NOMO-1 (cell line): ENCODE results near the gene NUCKS1.

Source experiments
- DNase-seq, 2 experiments: peaks; one replicate each; lab custom pipeline; 2025; ENCODE audit not compliant: unreplicated experiment in 2 of 2; lab: John Stamatoyannopoulos, UW

The NUCKS1 gene

DNA sequence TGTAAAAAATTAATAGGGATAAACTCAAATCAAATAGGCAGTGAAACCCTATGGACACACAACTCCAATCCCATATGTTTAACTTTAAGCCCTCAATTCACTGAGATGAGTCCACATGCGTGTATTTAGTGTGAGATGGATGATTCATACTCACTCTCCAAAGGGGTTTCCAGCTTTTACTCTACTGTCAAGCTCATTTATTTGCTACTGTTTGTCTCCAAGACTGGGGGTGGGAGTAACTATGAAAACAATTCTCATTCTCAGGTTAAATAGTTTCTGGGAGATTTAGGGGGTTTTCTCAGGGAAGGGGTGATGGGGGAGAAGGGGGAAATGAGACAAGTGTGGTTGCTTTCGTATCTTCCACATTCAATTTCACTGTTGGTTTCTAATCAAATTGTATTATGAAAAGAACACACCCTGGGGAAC is 22.6 kb upstream of the NUCKS1 start:
- DNase-seq, result no peak

DNA sequence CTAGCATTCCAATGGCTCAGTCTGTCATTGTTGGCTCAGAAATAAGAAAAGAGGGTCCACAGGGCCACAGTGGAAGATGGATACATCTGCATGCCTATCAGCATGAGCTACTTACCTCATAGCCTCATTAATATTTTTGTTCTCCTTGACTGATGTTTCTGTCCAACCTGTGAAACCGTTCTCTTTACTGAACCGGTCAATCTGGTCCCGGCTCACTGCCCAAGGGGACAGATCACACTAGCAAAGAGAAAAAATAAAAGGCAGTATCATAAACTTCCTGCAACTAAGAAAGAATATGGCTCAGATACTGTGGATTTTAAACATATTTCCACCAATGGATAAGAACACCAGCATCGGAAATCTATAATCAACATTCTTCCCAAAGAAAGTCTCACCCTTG is 20.6 kb upstream of the NUCKS1 start:
- DNase-seq, result no peak

DNA sequence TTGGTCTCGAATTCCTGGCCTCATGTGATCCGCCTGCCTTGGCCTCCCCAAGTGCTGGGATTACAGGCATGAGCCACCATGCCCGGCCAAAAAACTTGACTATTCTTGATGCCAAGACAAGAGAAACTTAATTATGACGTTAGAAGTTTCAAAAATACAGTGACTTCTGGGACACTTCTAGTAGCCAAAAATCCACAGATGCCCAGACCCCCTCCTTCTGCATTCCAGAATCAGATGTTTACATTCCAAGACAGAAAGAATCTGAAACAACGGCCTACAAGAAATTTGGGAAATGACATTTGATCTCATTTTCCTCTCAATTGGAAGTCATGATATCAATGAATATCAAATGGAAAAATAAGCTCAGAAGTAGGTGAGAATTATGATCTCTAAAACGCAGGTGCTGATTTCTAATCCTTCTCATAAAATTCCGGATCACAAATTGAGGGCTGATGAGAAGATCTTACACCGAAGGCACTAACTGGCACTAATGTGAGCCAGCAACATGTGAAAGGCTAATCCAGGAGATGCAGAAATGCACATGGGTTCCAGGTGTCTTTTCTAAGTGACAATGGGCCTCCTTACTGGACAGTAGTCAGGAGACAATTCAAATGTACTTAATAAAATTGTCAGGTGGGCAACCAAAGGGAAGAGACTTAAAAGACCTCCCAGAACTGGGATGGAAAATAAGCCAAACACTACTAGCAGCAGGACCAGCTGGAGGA is 19.8 kb upstream of the NUCKS1 start:
- DNase-seq, result no peak

DNA sequence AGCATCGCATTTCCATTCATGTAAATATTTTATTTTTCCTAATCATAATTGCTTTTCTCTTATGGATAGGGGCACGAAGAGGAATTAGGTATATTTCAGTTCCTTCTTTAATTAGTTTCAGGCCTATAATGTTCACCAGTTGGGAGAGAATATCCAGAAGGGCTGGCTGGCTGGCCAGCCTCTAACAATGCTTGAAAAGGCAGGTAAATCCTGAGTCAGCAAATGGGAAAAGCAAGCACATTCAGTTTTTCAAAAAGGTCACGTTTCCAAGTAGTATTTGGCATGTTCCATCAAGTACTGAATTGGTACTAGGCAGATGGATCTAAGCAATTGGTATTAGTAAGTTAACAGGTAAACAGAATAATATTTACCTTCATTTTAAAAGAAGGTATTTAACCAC is 17.3 kb upstream of the NUCKS1 start:
- no peak for DNase-seq

DNA sequence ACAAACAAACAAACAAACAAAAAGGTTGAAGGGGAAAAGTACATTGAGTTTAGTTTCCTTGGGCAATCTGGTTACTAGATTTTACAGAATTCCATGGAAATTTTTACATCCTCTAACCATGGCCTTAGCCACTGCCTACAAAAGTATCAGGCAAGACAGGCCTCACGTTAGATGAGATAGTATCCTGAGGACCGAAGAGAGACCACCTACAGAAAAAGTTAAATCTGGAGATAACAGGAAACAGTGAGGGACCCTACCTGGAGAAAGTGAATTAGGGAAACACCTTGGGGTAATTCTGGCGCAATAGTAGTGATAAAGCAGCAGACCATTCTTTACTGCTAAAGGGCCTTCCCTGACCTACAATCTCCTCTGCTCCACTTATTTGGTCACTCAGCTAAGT is 16.6 kb upstream of the NUCKS1 start:
- no peak for DNase-seq

DNA sequence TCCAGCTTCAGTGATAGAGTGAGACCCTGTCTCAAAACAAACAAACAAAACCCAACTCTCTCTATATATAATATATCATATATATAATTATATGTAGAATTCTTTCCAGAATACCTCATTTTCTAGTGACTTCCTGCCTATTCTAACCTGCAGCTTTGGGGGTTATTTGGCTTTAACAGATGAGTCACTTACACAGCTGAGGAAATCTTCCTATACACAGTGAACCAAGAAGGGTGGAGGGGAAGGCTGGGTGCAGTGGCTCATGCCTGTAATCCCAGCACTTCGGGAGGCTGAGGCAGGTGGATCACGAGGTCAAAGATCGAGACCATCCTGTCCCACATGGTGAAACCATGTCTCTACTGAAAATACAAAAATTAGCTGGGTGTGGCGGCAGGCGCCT is 16.1 kb upstream of the NUCKS1 start:
- no peak for DNase-seq

DNA sequence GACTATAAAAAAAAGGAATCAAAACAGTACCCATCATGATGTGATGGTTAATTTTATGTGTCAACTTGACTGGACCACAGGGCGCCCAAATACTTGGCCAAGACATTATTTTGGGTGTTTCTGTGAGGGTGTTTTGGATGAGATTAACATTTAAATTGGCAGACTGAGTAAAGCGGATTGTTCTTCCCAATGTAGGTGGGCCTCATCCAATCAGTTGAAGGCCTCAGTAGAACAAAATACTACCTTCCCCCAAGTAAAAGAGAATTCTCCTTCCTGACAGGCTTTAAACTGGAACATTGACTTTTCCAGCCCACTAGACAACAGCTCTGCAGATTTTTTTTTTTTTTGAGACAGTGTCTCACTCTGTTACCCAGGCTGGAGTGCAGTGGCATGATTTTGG is 14.6 kb upstream of the NUCKS1 start:
- DNase-seq, result no peak

DNA sequence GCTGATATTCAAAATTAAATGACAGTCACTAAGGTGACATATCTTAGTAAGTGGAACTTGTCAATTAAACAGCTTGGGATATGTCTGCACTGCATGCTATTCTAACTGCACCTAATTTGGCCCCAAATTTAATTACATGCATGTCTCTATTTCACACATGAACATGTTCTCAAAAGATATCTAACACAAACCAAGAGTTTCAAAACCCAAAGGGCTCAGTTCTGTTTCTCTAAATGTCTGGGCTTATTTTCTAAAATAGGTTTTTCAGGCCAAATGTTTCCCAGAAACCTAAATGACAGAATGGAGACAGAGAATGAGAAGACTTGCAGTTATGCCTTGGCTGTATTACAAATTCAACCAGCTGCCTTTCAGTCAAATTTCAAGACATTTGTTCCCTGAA is 14.0 kb upstream of the NUCKS1 start:
- no peak for DNase-seq

DNA sequence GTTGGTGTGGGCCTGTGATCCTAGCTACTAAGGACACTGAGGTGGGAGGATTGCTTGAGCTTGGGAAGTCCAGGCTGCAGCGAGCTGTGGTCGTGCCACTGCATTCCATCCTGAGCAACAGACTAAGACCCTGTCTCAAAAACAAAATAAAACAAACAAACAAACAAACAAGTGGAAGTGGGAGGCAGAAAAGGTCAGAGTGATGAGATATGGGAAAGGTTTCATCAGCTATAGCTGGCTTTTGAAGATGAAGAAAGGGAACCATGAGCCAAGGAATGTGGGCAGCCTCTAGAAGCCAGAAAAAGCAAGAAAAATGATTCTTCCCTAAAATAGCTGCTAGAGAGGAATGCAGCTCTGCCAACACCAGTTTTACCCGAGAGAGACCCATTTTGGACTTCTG is 10.6 kb upstream of the NUCKS1 start:
- no peak for DNase-seq

DNA sequence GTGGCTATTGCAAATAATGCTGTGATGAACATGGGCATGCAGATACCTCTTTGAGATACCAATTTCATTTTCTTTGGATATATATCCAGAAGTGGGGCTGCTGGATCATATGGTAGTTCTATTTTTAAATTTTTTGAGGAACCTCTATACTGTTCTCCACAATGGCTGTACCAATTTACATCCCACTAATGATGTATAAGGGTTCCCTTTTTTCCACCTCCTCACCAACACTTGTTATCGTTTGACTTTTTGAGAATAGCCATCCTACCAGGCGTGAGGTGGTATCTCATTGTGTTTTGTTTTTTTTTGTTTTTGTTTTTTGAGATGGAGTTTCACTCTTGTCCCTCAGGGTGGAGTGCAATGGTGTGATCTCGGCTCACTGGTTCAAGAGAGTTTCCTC is 6.6 kb upstream of the NUCKS1 start:
- no peak for DNase-seq

DNA sequence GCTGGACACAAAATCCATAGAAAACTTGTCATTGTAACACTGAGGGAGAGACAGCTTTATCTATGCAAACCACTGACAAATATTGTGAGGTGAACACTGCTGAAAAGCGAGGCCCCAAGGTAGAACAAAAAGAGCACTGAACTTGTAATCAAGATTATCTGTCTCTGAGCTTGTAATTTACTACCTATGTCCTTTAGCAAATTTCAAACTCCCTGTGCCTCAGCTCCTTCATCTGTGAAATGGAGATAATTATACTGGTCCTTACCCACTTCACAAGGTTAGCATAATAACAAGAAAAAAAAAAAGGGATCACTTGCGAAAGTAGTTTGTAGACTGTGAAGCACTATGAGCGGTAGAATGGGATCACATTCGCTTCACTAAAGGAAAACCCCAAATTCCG is 4.9 kb upstream of the NUCKS1 start:
- DNase-seq, result no peak

DNA sequence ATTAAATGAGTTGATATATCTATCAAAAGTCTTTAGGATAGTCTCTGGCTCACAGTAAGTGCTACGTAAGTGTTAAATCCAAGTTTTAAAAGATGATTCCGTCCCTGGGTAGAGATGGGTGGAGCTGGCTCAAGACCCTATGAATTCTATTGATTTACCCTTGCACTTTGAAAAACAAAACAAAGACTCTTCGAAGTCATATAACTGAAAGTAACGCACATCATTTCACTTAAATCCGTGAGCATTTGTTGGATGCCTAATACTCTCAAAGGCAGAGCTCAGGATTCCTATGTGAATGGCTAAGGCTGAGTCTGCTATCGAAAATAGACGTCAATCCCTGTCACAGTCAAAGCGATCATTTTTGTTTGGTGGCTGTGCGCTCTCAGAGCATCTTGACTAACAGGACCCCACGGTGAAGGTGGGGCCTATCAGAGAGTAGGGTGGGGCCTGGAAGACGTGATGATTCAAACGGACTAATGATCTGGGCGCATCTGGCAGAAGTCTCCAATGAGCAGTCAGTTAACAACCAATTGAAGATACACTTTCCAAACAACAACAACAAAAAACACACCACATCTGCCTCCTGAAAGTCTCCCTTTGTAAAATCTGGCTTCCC is 1.2 kb upstream of the NUCKS1 start:
- no peak for DNase-seq

DNA sequence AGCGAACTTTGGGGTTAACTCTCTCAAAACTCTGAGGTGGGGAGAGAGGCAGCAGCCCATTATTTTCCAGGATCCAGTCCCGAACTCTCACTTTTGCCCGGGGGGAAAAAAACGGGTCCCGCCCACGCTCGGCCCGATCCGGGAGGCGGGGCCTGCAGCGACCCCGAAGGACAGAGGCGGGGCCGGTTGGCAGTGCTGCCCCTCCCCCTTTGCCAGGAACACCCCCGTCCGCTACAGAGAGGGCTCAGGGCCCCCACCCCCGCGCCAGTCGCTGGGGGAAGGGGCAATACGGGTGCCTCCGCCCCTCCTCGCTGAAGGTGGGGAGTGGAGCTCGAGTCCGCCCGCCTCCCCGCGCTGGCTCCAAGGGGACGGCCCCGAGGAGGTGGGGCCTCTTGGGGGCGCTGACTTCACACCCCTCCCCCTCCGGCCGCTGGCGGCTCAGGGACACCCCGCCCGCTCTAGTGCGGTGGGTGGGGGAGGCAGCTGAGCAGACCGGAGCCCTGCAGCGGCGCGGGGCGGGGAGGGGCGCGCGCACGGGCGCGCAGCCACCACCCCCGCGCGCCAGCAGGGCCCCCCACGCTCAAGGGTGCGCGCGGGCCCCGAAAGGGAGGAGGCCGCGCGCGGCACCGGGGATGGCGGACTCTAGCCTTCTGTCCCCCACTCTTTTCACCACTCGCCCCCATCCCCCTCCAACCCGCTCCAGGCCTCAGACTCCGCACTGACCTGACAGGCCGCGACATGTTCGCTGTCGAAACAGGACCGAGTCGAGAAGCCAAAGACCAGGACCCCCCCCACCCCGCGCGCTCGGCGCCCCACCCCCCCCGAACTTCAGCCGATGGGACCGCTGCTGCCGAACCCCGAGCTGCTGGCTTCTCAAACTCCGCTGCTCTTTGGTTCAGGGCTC is 496 bp downstream of the NUCKS1 start:
- DNase-seq, result peak; percentile 90 to 97

DNA sequence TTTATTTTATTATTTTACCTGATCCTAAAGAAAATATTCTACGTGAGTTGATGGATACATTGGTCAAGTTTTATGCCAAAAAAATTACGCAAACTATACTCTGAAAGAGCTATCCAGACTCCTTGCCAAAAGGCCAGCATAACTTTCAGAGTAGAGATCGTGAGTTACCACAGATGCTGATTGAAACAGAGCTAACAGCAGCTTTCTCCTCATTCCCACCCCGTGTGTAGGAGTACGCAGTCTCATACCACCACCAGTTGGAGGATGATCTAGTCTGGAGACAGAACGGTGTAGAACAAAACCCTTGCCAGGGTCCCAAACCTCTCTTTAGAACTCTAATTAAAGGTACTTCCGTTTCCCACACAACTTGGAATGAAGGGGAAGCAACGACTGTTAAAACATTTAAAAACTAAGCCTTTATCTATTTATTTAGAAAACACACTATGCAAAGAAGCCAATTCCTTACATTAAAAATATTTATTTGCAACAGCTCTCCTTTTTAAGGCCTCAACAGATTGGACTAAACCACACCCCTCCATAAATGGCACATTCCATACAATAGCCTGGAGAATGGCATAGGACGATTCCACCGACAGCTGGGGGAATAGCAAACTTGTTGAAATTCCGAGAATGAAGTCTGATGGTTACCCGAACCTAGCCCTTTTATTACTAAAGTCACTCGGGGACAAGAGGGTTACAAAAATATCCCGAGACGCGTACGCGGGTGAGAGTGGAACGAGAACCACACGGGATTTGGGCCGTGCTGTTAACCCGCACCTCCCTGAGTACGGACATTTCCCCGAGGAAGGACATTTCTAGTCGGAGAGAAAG is 1.4 kb downstream of the NUCKS1 start:
- DNase-seq, result peak; percentile 76 to 81

DNA sequence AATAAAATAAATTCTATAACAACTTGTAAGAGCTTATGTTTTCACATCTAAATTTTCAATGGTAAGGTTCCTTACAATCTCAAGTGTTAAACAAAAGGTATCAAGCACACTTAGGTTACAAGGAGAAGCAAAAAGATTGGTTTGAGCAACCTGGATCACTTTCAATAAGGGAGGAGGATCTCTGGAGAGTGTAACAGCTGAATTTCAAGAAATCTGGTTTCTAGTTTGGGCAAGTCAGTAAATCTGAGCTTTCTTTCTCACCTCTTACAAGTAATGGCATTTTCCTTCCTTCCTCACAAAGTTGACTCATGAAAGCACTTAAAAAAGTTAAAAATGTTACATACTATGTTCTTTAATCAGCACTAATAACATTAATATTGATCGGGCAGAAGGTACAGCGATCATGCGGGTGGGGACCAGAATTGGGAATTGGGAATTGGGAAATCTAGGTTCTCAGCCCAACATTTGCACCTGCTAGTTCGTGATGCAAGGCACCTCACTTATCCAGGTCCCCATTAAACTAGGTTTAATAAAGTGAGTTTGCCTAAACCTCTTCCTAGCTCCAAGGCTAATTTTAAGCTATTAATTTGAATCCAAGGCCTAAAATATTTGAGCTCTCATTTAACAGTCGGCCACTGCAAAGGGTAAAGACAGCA is 3.1 kb downstream of the NUCKS1 start:
- no peak for DNase-seq

DNA sequence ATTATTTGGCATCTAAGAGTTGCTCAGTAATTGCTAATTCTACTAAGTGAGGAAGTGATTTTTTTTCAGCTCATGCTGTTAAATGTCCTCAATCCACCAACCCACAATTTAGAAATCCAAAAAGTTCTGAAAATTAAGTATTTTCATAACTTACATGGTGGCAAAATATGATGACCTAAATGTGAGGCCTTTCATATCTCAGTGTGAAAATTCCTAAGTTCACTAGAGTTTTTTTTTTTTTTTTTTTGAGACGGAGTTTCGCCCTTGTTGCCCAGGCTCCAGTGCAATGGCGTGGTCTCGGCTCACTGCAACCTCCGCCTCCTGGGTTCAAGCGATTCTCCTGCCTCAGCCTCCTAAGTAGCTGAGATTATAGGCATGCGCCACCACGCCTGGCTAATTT is 5.6 kb downstream of the NUCKS1 start:
- DNase-seq, result no peak

DNA sequence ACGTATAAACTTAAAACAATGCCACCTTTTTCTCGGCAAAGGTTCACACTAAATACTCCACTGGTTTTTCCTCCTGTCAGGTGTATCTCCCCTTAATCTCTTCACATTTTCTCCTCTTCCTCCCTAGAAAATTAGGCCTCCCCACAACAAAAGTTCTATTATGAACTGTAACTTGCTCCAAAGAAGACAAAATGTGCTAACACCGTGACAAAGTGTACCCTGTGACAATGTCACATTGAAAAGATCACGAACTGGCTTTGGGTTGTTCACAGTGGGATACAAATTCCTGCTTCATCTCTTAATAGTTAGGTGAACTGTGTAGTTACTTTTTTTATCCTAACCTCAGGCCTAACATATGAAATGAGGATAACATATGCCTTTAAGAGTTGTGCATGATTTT is 6.0 kb downstream of the NUCKS1 start:
- DNase-seq, result no peak

DNA sequence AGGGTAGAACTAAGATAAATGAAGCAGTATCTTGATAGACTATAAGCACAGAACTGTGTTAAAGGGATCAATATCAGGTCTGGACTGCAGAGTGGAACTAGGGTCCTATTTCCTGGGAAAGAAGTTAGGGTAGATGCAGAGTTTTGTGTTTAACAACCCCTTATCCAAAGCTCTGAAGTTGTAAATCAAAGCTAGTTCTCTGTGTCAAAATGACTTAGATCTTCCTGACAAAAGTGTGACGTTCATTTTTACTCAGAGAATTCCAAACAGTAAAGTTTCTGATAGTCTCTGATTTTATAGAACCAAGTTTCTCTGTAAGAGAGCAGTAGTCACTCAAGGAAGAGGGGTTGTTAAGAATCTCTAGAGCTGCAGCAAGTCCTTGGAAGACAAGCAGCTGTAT is 8.3 kb downstream of the NUCKS1 start:
- no peak for DNase-seq

DNA sequence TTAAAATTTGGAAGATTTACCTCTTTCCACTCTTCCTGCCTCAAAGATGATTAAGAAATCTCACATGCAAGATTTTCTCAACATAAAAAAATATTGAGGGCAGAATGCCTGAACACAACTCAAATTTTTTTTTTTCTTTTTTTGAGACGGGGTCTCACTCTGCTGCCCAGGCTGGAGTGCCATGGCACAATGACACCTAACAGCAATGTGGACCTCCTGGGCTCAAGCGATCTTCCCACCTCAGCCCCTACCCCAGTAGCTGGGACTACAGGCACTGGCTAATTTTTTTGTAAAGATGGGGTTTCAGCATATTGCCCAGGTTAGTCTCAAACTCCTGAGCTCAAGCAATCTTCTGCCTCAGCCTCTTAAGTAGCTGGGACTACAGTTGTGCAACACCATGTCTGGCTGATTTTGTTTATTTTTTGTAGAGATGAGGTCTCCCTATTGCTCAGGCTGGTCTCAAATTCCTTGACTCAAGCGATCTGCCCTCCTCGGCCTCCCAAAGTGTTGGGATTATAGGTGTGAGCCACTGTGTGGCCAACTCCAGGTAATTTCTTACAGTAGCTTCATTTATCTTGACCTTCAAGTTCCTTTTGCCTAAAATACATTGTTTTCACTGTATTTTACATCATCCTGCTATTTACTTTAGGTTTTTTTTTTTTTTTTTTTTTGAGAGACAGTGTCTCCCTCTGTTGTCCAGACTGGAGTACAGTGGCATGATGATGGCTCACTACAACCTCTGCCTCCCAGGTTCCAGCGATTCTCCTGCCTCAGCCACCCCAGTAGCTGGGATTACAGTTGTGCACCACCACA is 10.4 kb downstream of the NUCKS1 start:
- no peak for DNase-seq

DNA sequence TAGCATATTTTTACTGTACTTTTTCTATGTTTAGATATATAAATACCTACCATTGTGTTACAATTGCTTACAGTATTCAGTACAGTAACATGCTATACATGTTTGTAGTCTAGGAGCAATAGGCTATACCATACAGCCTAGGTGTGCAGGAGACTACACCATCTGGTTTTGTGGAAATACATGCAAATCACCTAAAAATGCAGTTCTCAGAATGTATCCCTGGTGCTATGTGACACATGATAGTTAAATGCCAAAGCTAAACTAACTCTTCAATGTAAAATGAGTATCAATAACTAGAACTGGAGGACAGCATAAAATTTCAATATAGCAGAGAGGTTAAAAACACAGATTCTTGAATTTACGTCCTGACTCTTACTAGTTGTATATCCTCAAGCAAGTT is 14.8 kb downstream of the NUCKS1 start:
- no peak for DNase-seq
